ENCODE results near the gene USP5.

- TF ChIP-seq CTCF (IDR thresholded peaks at IDR 0.05) (no peak), EZH2phosphoT487 (IDR thresholded peaks at IDR 0.05) (no peak)
These were observed 31.8 kb upstream of the USP5 start for GRCh38 chr12:6820166-6820565.

Data from neural progenitor cell (in vitro differentiated cells).